Measurements from ENCODE around the gene ELAVL2. TPM values are rescaled to one million over a fixed set of nuclear protein-coding genes. Genes with fewer than 3 reads are reported as not detected.

ELAVL2 gene
- total RNA-seq, 1 donor from 2014 or later: 0.51 TPM

GRCh38 chr9:23811633-23812032 is 14.4 kb downstream of the ELAVL2 start:
- Mint-ChIP-seq H3K4me1 (ENCODE audit: unreplicated experiment) (no peaks in the 10 kb centered on the region), H3K36me3 (ENCODE audit: unreplicated experiment) (no peaks in the 10 kb centered on the region), H3K27ac (ENCODE audit: unreplicated experiment) (no peak overlapping the region), H3K27me3 (ENCODE audit: unreplicated experiment) (peaks cover 32% of the 10 kb centered on the region), H3K4me3 (ENCODE audit: unreplicated experiment) (no peak overlapping the region), H3K9me3 (ENCODE audit: unreplicated experiment) (no peaks in the 10 kb centered on the region)
- no peak for DNase-seq (ENCODE audit: extremely low spot score, unreplicated experiment)
- no peak for TF ChIP-seq CTCF (IDR thresholded peaks at IDR 0.05)

GRCh38 chr9:23803216-23803615 is 22.8 kb downstream of the ELAVL2 start:
- Mint-ChIP-seq H3K36me3 (ENCODE audit: unreplicated experiment) (no peaks in the 10 kb centered on the region), H3K27ac (ENCODE audit: unreplicated experiment) (no peak overlapping the region), H3K4me1 (ENCODE audit: unreplicated experiment) (no peaks in the 10 kb centered on the region), H3K27me3 (ENCODE audit: unreplicated experiment) (peaks cover 2% of the 10 kb centered on the region), H3K9me3 (ENCODE audit: unreplicated experiment) (no peaks in the 10 kb centered on the region), H3K4me3 (ENCODE audit: unreplicated experiment) (no peak overlapping the region)
- no peak for TF ChIP-seq CTCF (IDR thresholded peaks at IDR 0.05)
- DNase-seq (ENCODE audit: extremely low spot score, unreplicated experiment): no peak

- Mint-ChIP-seq H3K27me3 (ENCODE audit: unreplicated experiment) (no peaks in the 10 kb centered on the region), H3K4me3 (ENCODE audit: unreplicated experiment) (no peak overlapping the region), H3K4me1 (ENCODE audit: unreplicated experiment) (no peaks in the 10 kb centered on the region), H3K27ac (ENCODE audit: unreplicated experiment) (no peak overlapping the region), H3K9me3 (ENCODE audit: unreplicated experiment) (no peaks in the 10 kb centered on the region), H3K36me3 (ENCODE audit: unreplicated experiment) (no peaks in the 10 kb centered on the region)
- no peak for TF ChIP-seq CTCF (IDR thresholded peaks at IDR 0.05)
- DNase-seq (ENCODE audit: extremely low spot score, unreplicated experiment): no peak
These were observed 24.5 kb downstream of the ELAVL2 start for GRCh38 chr9:23801523-23801922.

- Mint-ChIP-seq H3K27ac (ENCODE audit: unreplicated experiment) (no peak overlapping the region), H3K4me1 (ENCODE audit: unreplicated experiment) (no peaks in the 10 kb centered on the region), H3K36me3 (ENCODE audit: unreplicated experiment) (no peaks in the 10 kb centered on the region), H3K9me3 (ENCODE audit: unreplicated experiment) (no peaks in the 10 kb centered on the region), H3K27me3 (ENCODE audit: unreplicated experiment) (no peaks in the 10 kb centered on the region), H3K4me3 (ENCODE audit: unreplicated experiment) (no peak overlapping the region)
- DNase-seq (ENCODE audit: extremely low spot score, unreplicated experiment): no peak
- no peak for TF ChIP-seq CTCF (IDR thresholded peaks at IDR 0.05)
These were observed 26.5 kb downstream of the ELAVL2 start for GRCh38 chr9:23799521-23799920.

GRCh38 chr9:23798325-23798724 is 27.7 kb downstream of the ELAVL2 start:
- no peaks in the 10 kb centered on the region for H3K9me3 Mint-ChIP-seq (ENCODE audit: unreplicated experiment)
- TF ChIP-seq CTCF (IDR thresholded peaks at IDR 0.05): no peak
- no peak overlapping the region for H3K27ac Mint-ChIP-seq (ENCODE audit: unreplicated experiment)
- H3K4me3 Mint-ChIP-seq (ENCODE audit: unreplicated experiment): no peak overlapping the region
- H3K4me1 Mint-ChIP-seq (ENCODE audit: unreplicated experiment): no peaks in the 10 kb centered on the region
- DNase-seq (ENCODE audit: extremely low spot score, unreplicated experiment): no peak
- no peaks in the 10 kb centered on the region for H3K36me3 Mint-ChIP-seq (ENCODE audit: unreplicated experiment)
- H3K27me3 Mint-ChIP-seq (ENCODE audit: unreplicated experiment): no peaks in the 10 kb centered on the region

Measured in osteocyte (in vitro differentiated cells).